Daoy (cell line): ENCODE data around the gene MGMT. TPM values are rescaled to one million over a fixed set of nuclear protein-coding genes. Genes with fewer than 3 reads are reported as not detected.

Experiments
- DNase-seq: peaks from one replicate; pipeline ENCODE4 v3.0.0-alpha.2; 2015; ENCODE audit warnings: low read depth
- total RNA-seq: library from RNA; depleted of rRNA; stranded (reverse); fragments of >200 nt; shearing (Covaris generic); gene quantifications from 2 replicates; pipeline ENCODE4 v1.2.3, GENCODE V29; 2014

MGMT gene
- total RNA-seq, 1 experiment from 2014 or later = 14.9 TPM

- DNase-seq = no peak
Observed at GRCh38 chr10:129772468-129773358, 305.7 kb downstream of the MGMT start.

GRCh38 chr10:129773359-129773990, 306.4 kb downstream of the MGMT start:
- no peak for DNase-seq

GRCh38 chr10:129774082-129774735, 307.2 kb downstream of the MGMT start:
- no peak for DNase-seq

- no peak for DNase-seq
Observed at GRCh38 chr10:129774736-129775401, 307.8 kb downstream of the MGMT start.

GRCh38 chr10:129775681-129776080, 308.6 kb downstream of the MGMT start:
- DNase-seq = no peak

GRCh38 chr10:129777687-129778086, 310.6 kb downstream of the MGMT start:
- DNase-seq = peak; percentile 39

- no peak for DNase-seq
Observed at GRCh38 chr10:129778571-129778970, 311.5 kb downstream of the MGMT start.

- no peak for DNase-seq
Observed at GRCh38 chr10:129779126-129780111, 312.4 kb downstream of the MGMT start.

GRCh38 chr10:129780198-129780597, 313.2 kb downstream of the MGMT start:
- no peak for DNase-seq

GRCh38 chr10:129780901-129781795, 314.1 kb downstream of the MGMT start:
- DNase-seq = no peak

GRCh38 chr10:129784291-129784690, 317.2 kb downstream of the MGMT start:
- no peak for DNase-seq

GRCh38 chr10:129784891-129785290, 317.9 kb downstream of the MGMT start:
- DNase-seq = peak; percentile 19

GRCh38 chr10:129785536-129785981, 318.5 kb downstream of the MGMT start:
- DNase-seq = no peak

- no peak for DNase-seq
Observed at GRCh38 chr10:129786216-129786615, 319.2 kb downstream of the MGMT start.

- DNase-seq = no peak
Observed at GRCh38 chr10:129787557-129787956, 320.5 kb downstream of the MGMT start.

GRCh38 chr10:129788215-129788614, 321.2 kb downstream of the MGMT start:
- no peak for DNase-seq

GRCh38 chr10:129790715-129791446, 323.8 kb downstream of the MGMT start:
- peak; percentile 49 for DNase-seq

- DNase-seq = no peak
Observed at GRCh38 chr10:129792141-129792540, 325.1 kb downstream of the MGMT start.

GRCh38 chr10:129792864-129793263, 325.8 kb downstream of the MGMT start:
- no peak for DNase-seq
